NOMO-1 treated with dmso at 0.1 percent for 144 hours (cell line): ENCODE results near the gene MINDY4.

Experiments
- DNase-seq: peaks from one replicate; lab custom pipeline; 2025; ENCODE audit not compliant: unreplicated experiment; lab: John Stamatoyannopoulos, UW

Gene MINDY4

DNA sequence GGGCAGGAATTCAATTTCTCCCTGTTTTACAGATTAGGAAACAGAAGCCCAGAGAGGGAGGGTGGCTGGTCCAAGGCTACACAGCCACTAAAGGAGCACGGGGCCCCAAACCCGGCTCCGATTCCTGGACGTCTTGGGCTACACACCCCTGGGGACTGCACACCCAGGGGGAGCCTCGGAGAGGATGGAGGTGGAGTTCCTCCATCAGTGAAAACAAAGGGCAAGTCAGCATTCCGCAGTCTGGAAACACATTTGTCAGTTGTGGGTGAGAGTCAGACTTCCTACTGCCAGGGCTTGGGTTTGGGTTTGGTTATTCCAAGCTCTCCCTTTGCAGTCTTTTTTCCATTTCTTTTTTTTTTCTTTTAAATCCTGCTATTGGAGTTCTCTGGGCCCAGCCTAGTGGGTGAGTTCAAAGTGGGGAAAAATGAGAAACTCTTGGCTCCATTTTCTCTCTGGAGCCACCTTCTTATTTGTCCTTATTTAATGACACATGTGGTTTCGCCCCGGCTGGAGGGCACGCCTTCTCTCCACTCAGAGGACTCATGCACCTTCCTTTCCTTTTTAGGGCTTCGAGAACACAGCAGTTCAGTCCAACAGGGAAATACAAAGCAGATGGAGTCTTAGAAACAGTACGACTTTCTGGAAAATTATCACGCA, 80.6 kb downstream of the MINDY4 start:
- DNase-seq, result no peak

- no peak for DNase-seq
Observed at GRCh38 chr7:30852308-30852684, 81.1 kb downstream of the MINDY4 start.

GRCh38 chr7:30852744-30853288, 81.6 kb downstream of the MINDY4 start:
- no peak for DNase-seq

- no peak for DNase-seq
Observed at GRCh38 chr7:30853576-30853975, 82.4 kb downstream of the MINDY4 start.

- DNase-seq, result no peak
Observed at GRCh38 chr7:30855936-30856335, 84.7 kb downstream of the MINDY4 start.

DNA sequence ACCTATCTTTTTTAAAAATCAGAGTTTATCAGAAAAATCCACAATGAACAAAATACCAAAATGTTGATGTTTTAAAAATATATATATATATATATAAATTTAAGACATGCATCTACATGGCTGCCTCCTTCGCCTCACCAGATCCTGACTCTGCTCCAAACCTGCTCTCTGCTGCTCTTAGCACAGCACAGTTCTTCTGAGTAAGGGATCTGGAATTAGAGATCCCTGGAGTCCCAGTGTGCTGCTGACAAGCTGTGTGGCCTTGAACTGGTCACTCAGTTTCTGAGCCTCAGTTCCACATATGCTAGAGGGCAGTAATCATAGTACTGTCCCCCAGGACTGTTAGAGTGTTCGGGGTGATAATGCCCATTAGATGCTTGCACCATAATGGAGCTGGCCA, 87.4 kb downstream of the MINDY4 start:
- DNase-seq, result no peak

DNA sequence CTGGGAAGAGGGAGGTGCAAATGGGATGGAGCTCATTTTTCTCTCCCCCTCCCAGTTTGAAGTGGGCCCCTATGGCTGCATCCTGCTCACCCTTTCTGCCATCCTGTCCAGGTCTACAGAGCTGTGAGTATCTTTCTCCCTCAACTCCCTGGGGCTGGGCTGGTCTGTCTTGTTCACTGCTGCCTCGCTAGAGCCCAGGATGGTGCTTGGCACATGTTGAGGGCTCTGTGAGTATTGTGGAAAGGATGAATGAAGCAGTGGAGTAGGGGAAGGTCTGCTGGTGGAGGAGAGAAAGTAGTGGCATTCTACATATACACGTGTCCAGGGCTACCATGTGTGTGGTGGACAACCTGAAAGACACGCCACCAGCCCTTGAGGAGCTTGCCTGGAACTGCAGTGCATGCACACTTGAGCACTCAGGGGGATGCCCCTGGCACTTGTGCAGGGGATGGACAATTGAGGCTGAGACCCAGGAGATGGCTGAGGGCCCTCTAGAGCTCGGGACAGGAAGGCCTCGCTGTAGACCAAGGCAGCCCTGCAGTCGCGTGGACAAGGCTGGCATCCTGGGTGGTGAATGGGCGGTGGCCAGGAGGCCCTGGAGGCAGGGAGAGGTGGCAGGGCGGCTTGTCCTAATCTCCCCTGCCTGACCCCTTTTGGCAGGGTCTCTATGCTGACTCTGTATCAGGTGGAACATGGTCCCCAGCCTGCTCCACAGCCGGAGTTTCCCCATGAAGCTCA, 88.2 kb downstream of the MINDY4 start:
- DNase-seq, result no peak

GRCh38 chr7:30859940-30860496, 88.8 kb downstream of the MINDY4 start:
- DNase-seq, result no peak

DNA sequence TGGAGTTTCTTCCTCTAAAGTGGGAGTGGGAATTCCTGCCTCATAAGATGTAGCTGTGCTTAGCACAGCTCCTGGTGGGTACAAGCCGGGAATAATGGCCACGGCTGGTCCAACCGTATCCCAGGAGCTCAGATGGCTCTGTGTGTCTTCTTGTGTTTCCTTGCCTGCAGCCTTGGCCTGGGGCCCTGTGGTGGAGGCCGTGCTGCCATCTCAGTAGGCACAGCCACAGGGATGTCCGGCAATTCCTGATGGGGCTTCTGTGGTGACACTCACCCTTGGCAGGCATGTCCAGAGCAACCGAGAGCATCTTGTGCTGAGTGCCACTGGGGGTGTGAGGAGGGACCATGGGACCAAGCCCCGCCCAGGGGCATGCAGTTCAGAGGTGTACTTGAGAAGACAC, 90.4 kb downstream of the MINDY4 start:
- no peak for DNase-seq

GRCh38 chr7:30862995-30863705, 91.9 kb downstream of the MINDY4 start:
- no peak for DNase-seq

DNA sequence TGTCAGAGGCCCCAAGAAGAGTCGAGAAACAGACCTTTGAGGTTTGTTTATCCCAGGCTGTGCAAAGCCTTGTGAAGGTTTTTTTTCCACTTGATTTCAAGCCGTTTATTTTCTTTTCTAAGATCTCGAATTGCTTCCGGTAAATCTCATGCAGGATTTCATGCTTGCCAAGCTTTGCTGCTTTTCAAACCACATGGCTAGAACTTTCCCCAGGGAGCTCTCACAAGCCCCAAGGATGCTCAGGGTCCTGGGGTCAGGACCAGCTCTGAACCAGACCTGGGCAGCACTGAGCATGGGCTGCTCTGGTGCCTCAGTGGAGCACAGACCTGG, 92.5 kb downstream of the MINDY4 start:
- no peak for DNase-seq

DNA sequence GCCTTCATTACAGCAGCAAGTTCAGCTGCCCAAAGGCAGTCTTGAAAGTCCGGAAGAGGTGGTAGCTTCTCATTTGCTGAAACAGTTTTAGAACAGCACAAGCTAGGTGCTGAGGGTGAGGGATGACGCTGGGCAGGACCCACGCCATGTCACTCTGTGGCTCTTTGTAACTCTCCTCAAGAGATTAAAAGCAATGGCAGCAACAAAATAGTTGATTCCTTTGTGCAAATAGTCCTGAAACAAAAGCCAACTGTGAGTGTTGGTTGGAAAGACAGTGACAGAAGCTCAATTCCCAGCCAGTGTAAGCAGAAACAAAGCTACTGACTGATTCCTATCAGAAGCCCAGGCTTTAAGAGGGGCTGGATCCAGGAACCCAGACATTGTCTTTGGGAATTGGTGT, 92.9 kb downstream of the MINDY4 start:
- no peak for DNase-seq

DNA sequence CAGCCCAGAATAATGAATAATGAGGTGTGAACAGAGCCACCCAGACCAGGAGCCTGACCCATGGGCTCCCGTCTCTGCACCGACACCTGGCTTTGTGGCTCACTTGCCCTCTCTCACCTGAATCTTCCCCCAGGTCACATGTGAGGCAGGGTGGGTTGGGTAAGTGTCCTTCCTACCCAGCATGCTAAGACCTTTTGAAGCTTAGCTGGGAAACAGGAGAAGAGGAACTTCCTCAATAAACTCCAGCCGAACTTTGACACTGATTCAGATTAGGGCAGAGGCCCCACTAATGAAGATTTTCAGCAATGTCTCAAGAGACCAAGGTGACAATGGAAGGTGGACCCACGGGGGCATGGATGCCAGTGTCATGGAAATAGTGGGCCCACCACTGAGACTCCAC, 93.9 kb downstream of the MINDY4 start:
- DNase-seq, result no peak

- DNase-seq, result no peak
Observed at GRCh38 chr7:30865821-30866220, 94.6 kb downstream of the MINDY4 start.

GRCh38 chr7:30866939-30867338, 95.7 kb downstream of the MINDY4 start:
- DNase-seq, result no peak

DNA sequence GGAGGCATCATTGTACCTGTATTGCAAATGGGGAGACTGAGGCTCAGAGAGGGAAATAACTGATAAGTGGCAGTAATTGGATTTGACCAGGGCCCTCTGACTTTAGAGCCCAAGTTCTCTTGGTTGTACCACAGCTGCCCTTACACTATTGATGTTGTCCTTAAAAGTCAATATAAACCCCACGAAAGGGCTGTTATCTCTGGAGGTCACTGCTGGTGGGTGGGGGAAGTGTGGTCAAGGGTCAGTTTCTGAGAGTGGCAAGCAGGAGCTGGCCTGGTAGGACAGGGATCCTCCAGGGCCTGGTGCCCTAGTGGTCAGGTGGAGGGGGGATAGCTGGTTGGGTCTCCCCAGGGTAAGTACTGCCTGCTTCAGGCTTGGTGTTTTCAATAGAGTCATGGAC, 96.3 kb downstream of the MINDY4 start:
- no peak for DNase-seq

GRCh38 chr7:30869794-30870611, 98.8 kb downstream of the MINDY4 start:
- DNase-seq, result no peak

DNA sequence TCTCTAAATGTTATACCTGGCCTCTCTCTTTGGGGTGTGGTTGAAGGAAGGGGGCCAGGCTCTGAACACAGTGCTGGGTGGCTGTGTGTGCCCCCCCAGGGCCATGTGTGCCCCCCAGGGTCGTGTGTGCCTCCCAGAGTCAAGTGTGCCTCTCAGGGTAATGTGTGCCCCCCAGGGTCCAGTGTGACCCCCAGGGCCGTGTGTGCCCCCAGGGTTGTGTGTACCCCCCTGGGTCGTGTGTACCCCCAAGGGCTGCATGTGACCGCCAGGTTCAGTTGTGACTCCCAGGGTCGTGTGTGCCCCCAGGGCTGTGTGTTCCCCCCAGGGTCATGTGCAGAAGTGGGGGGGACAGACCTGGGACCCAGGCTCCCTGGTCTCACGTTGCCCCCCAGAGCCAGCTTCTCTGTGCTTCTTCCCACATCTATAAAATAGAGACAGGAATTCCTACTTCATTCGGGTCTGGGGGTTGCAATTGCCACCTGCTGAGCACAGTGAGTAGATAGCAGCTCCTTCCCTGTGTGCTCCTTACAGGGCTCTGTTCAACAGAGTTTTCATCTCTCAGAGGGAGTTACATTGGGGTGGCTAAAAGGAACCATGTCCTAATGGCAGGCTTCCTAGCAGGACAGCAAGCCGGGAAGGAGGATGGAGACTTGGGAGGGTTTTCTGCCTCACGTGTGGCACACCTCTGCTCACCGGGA, 99.8 kb downstream of the MINDY4 start:
- no peak for DNase-seq

DNA sequence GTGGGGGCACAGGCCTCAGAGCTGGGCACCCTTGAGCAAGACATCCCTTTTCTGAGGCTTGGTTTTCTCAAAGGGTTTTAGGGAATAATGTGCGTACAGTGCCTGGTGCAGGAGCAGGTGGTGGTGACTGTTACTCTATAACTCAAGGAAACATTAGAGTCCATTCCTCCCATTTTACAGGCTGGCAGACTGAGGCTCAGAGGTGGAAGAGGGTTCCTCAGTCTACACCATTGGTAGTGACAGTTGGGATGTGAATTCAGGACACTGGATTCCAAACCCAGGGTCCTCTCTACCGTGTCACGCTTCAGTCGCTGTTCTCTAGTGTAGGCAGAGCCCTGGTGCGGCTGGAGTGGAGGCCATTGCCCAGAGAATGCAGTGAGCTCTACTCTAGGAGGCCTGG, 100.4 kb downstream of the MINDY4 start:
- DNase-seq, result no peak

DNA sequence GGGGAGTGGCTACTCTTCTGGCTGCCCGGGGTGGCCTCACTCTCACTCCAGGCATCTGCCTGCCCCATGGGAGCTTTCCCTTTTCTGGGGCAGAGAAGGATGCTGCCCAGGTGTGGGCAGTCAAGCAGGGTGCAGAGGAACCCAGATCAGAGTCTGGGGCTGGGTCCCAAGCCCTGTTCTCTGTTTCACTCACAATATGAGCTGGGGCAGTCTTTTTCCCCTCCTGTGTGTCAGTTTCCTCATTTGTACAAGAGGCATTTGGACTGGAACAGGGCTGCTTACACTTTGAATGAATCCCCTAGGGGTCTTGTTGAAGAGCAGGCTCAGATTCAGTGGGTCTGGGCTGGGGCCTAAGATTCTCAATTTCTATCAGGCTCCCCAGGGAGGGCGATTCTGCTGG, 102.0 kb downstream of the MINDY4 start:
- DNase-seq, result no peak
